Kidney (tissue), 14 donors: ENCODE results near the gene KIRREL3. TPM values are rescaled to one million over a fixed set of nuclear protein-coding genes. Genes with fewer than 3 reads are reported as not detected.

ENCODE experiments used
- DNase-seq, 5 donors: peaks; one replicate each; pipeline ENCODE4 v3.0.0-alpha.2; 2013 to 2020
- FAIRE-seq: peaks from 2 replicates; lab custom pipeline; 2012; peaks lifted over from hg19 to GRCh38; lab: Jason Lieb, UNC
- H3K27ac ChIP-seq, 2 donors: one replicate each; pipeline ENCODE4 v1.7.0; 2013; ENCODE audit warnings: low read depth in 2 of 2, low read length in 2 of 2, inconsistent platforms in 1 of 2
- H3K27me3 ChIP-seq: one replicate; pipeline ENCODE4 v1.7.1; 2013; ENCODE audit warnings: low read length, inconsistent platforms; ENCODE audit not compliant: control insufficient read depth, insufficient read depth
- H3K36me3 ChIP-seq, 3 donors: one replicate each; pipeline versions ENCODE4 v1.7.0 to v1.7.1; 2013; ENCODE audit warnings: low read length in 3 of 3, control low read depth in 1 of 3, inconsistent platforms in 1 of 3; ENCODE audit not compliant: insufficient read depth in 3 of 3, control insufficient read depth in 2 of 3
- H3K4me1 ChIP-seq, 3 donors: one replicate each; pipeline versions ENCODE4 v1.7.0 to v1.7.1; 2013; ENCODE audit warnings: low read length in 3 of 3, inconsistent platforms in 1 of 3, low read depth in 1 of 3; ENCODE audit not compliant: control insufficient read depth in 2 of 3, insufficient read depth in 2 of 3
- H3K4me3 ChIP-seq, 3 donors: one replicate each; pipeline versions ENCODE4 v1.7.0 to v1.8.1; 2013; ENCODE audit warnings: low read length in 3 of 3, control low read depth in 1 of 3, inconsistent platforms in 1 of 3
- H3K9ac ChIP-seq, 3 donors: one replicate each; pipeline versions ENCODE4 v1.7.0 to v1.7.1; 2013; ENCODE audit warnings: low read length in 3 of 3, control low read depth in 1 of 3, inconsistent platforms in 1 of 3
- H3K9me3 ChIP-seq, 3 donors: one replicate each; pipeline versions ENCODE4 v1.7.0 to v1.7.1; 2013; ENCODE audit warnings: low read length in 3 of 3, control low read depth in 1 of 3, inconsistent platforms in 1 of 3; ENCODE audit not compliant: control insufficient read depth in 2 of 3, insufficient read depth in 1 of 3
- CTCF ChIP-seq: IDR thresholded peaks from 3 replicates; pipeline ENCODE4 v1.5.1; 2012; ENCODE audit warnings: mild to moderate bottlenecking, moderate library complexity, borderline replicate concordance; ENCODE audit not compliant: insufficient read depth; ENCODE audit errors: extremely low read depth
- intact Hi-C: fragments of 100-400 bp; cut with DNase I; formaldehyde crosslinking; loops from one replicate; pipeline ENCODE4 v1.11.1; 2022
- polyA plus RNA-seq: library from polyadenylated mRNA; stranded (reverse); fragments of 350-450 nt; fragmentation: Illumina TruSeq; extraction: RNeasy Lipid Tissue Mini Kit (QIAGEN cat#74804); gene quantifications from one replicate; pipeline ENCODE4 v1.2.3, GENCODE V29; 2014; ENCODE audit warnings: low read depth, low replicate concordance; ENCODE audit not compliant: insufficient read depth
- total RNA-seq: library from RNA; stranded (reverse); fragmentation: NEBNext Ultra II Directional; extraction: Animal tissue kit (Norgen Biotek cat#: 25700); gene quantifications from one replicate; pipeline ENCODE4 v1.2.1, GENCODE V29; 2021
- donor health status: control.
- donor health status: control.
- donor health status: control.
- donor health status: control.
- donor health status: control.
- donor health status: DM: yes; HTN: yes; CAD: no.
- donor health status: Normal renal cell carcinoma (clear cell type).

Gene KIRREL3
- total and polyA plus RNA-seq, 2 donors from 2014 or later: 0.19 to 0.22 TPM

- TF ChIP-seq CTCF: no peak
- Histone ChIP-seq H3K4me1 (no peaks in the 10 kb centered on the region), H3K27ac (no peak overlapping the region), H3K9me3 (peaks cover 0 to 3% (median 0%) of the 10 kb centered on the region in 3 donors), H3K4me3 (no peak overlapping the region), H3K9ac (no peak overlapping the region), H3K36me3 (no peaks in the 10 kb centered on the region), H3K27me3 (no peaks in the 10 kb centered on the region)
- FAIRE-seq (no peak), DNase-seq (no peak)
- intact Hi-C loops: loop anchor here (10.0 kb wide), 1 partner anchor 62 kb away; no protein-coding TSS in a partner anchor
These were observed 183.9 kb downstream of the KIRREL3 start for GRCh38 chr11:126816645-126817044.

DNA sequence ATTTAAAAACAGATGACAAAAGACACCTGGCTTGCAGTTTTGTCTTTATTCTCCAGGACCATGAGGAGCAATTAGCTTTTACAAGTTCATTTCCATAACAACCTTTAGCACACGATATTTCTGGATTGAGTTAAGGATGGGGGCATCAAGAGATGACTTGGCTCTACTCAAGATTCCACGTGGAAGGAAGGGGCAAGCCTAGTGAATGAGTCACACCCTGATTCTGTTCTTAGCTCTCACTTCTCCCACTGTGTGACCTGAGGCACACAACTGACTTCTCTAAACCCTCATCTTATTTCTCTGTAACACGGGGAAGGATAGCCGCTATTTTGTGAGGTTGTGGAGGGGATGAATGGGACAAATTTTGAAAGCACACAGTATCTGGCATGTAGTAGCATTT, 185.5 kb downstream of the KIRREL3 start:
- H3K27ac ChIP-seq: no peak overlapping the region
- FAIRE-seq: no peak
- no peak for TF ChIP-seq CTCF
- intact Hi-C loops: loop anchor here (10.0 kb wide), 1 partner anchor 60 kb away; no protein-coding TSS in a partner anchor
- H3K27me3 ChIP-seq: no peaks in the 10 kb centered on the region
- H3K4me1 ChIP-seq: no peaks in the 10 kb centered on the region
- DNase-seq: no peak
- no peaks in the 10 kb centered on the region for H3K9me3 ChIP-seq
- H3K9ac ChIP-seq: no peak overlapping the region
- no peaks in the 10 kb centered on the region for H3K36me3 ChIP-seq
- no peak overlapping the region for H3K4me3 ChIP-seq

GRCh38 chr11:126810776-126811175, 189.8 kb downstream of the KIRREL3 start:
- no peak overlapping the region for H3K27ac ChIP-seq
- H3K27me3 ChIP-seq: no peaks in the 10 kb centered on the region
- H3K4me1 ChIP-seq: no peaks in the 10 kb centered on the region
- no peak overlapping the region for H3K4me3 ChIP-seq
- no peaks in the 10 kb centered on the region for H3K9me3 ChIP-seq
- DNase-seq (peak in 4 of 5 donors; percentile 64 to 74 (median 67)), FAIRE-seq (no peak)
- H3K36me3 ChIP-seq: no peaks in the 10 kb centered on the region
- TF ChIP-seq CTCF: no peak
- no peak overlapping the region for H3K9ac ChIP-seq
- intact Hi-C loops: loop anchor here (10.0 kb wide), 1 partner anchor 56 kb away; no protein-coding TSS in a partner anchor
